Activated CD4-positive, alpha-beta T cell treated with anti-CD3 and anti-CD28 coated beads, Interleukin-2, amount 50 U/mL, for 24 hours (primary cell): Measurements from ENCODE around the gene PPM1G.
A peak's percentile ranks its signal among the peaks of the same experiment; 100 is the strongest.
"Not testable (repeated sequence)": the region's sequence is repeated elsewhere in the genome, so short reads cannot be mapped to it uniquely, and the experiment has no call there.

Experiments
- DNase-seq, 2 donors: peaks; one replicate each; pipeline ENCODE4 v3.0.0-alpha.2; 2020; ENCODE audit warnings: low read depth in 1 of 2, low spot score in 1 of 2

Gene PPM1G

GRCh38 chr2:27376151-27376865 lies 33.1 kb downstream of the PPM1G start:
- DNase-seq: no peak

GRCh38 chr2:27375513-27376099 lies 33.8 kb downstream of the PPM1G start:
- DNase-seq: no peak

DNA sequence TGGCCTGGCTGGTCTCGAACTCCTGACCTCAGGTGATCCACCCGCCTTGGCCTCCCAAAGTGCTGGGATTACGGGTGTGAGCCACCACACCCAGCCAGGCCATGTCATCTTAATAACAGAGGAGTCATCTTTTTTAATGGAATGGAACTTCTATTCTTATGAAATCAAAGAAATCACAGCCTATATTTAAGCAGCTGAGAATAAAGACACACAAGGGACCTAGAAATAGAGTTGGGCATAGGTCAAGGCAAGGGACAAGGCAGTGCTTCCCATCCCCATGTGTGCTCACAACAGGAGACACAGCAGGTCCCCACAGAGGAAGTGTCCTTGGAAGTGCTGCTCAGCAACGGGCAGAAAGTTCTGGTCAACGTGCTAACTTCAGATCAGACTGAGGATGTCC lies 35.8 kb downstream of the PPM1G start:
- DNase-seq: no peak

GRCh38 chr2:27372937-27373336 lies 36.5 kb downstream of the PPM1G start:
- DNase-seq: no peak

GRCh38 chr2:27370816-27371620 lies 38.4 kb downstream of the PPM1G start:
- DNase-seq: no peak

DNA sequence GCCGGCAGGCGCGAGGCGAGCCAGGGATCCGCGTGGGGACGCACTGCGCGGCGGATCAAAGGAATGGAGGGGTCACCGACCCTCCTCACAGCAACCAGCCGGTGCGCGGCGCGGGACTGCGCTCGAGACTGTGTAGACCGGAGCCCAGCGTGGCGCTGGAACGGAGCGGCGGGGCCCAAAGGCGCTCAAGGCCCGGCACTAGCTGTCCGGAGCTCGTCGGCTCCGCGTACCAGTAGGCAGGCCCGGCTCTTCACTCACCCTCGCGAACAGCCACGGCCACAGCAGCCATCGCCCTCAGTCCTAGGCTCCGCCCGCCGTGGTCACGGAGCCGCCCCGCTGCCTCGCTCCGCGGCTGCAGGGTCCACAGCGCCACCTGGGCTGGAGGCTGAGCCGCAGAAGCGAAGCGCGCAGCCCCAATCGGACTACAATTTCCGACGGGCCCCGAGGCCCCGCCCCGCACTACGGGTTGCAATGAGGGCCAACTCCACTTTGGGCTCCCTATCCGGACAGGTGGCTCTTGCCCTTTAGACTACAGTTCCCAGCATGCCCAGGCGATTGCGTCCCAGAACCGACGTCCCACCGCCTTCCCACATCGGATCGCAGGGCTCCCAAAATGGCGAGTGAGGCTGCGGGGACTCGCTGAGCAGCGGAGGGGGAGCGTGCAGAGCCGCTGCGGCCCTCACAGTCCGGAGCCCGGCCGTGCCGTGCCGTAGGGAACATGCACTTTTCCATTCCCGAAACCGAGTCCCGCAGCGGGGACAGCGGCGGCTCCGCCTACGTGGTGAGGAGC lies 39.2 kb downstream of the PPM1G start, which contains the start of the genes EIF2B4 and SNX17:
EIF2B4 (minus strand) TSS at position 313 of the 790 bp plus-strand sequence; CDS start at position 289, 24 bp downstream.
SNX17 (plus strand) TSS at position 591 of the 790 bp plus-strand sequence; CDS start at position 719, 128 bp downstream.
- DNase-seq: peak; percentile 96 to 99

GRCh38 chr2:27369471-27370025 lies 39.8 kb downstream of the PPM1G start:
- DNase-seq: peak in 1 of 2 donors; percentile 27

DNA sequence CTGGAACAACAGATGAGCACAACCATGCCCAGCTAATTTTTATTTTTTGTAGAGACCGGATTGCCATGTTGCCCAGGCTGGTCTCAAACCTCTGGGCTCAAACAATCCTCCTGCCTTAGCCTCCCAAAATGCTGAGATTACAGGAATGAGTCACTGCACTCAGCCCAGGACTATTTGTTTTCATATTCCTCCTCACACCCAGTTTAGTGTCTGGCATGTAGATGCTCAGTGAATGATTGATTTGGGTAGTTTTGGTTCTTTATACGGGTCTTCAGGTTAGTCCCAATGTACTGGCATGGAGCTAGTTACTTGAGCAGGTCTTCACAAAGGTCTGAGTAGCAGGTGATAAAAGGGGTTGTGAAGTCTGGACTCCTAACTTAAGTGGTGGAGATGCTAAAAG lies 45.5 kb downstream of the PPM1G start:
- no peak for DNase-seq

- no peak for DNase-seq
Observed at GRCh38 chr2:27362678-27363420, 46.5 kb downstream of the PPM1G start.

GRCh38 chr2:27356382-27357181 lies 52.8 kb downstream of the PPM1G start, which contains the start of gene GTF3C2:
GTF3C2 (minus strand) TSS chr2:27356764; CDS start chr2:27343554, 13,210 bp downstream.
- peak; percentile 82 to 93 for DNase-seq

DNA sequence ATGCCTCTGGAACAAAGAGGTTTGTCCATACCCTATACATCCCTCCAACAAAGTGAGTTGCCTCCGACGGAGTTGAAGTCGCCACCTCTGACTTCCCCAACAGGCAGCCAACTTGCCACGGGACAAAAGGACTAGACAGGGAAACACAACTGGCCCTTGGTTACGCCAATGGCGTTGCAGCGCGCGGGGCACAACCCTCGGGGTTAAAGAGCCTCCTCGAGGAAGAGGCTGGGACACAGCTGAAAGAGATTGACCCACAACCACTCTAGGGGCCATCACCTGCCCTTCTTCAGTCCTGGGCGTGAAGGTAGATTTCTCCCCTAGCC lies 53.4 kb downstream of the PPM1G start:
- no peak for DNase-seq

GRCh38 chr2:27354597-27354927 lies 54.8 kb downstream of the PPM1G start:
- no peak for DNase-seq

DNA sequence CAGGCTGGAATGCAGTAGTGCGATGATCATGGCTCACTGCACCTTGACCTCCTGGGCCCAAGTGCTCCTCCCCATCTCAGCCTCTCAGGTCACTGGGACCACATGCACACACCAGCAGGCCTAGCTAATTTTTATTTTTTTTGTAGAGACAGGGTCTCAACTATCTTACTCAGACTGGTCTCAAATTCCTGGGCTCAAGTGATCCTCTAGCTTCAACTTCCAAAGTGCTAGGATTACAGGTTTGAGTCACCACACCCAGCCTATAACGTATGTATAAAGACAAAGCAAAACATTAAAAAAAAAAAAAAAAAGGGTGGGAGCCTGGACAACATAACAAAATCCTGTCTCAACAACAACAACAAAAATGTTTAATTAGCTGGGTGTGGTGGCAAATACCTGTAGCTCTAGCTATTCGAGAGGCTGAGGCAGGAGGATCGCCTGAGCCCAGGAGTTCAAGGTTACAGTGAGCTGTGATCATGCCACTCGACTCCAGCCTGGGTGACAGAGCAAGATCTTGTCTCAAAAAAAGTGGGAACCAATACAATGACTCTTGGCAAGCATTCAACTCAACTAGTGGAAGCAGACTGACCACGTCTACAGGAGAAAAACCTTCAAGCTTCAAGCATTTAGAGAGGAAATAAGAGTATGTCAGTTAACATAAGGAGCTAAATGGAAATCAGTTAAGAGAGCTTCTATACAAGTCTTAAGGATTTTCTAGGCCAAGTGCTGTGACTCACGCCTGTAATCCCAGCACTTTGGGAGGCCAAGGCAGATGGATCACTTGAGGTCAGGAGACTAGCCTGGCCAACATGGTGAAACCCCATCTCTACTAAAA lies 55.4 kb downstream of the PPM1G start:
- DNase-seq: no peak

- DNase-seq: not testable (repeated sequence)
Observed at GRCh38 chr2:27353386-27353761, 56.0 kb downstream of the PPM1G start.

GRCh38 chr2:27351802-27352598 lies 57.4 kb downstream of the PPM1G start:
- no peak for DNase-seq

DNA sequence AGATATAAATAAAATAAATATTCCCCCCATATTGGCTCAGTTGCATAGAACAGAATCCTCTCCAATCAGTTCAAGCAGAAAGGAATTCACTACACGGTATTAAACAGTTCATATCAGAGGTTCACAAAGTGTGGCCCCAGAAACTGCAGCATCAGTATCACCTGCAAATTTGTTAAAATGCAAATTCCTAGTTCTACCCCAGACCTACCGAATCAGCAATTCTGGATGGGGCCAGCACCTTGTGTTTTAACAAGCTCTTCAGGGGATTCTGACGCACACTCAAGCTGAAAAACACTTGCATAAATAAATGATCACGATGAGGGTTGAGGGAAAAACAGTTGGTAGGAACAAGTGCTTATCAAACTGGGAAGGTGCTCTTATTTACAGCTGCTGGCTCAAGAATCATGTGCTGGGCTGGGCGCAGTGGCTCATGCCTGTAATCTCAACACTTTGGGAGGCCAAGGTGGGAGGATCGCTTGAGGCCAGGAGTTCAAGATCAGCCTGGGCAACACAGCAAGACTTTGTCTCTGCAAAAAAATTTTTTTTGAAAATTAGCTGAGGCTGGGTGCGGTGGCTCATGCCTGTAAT lies 59.2 kb downstream of the PPM1G start:
- no peak for DNase-seq

DNA sequence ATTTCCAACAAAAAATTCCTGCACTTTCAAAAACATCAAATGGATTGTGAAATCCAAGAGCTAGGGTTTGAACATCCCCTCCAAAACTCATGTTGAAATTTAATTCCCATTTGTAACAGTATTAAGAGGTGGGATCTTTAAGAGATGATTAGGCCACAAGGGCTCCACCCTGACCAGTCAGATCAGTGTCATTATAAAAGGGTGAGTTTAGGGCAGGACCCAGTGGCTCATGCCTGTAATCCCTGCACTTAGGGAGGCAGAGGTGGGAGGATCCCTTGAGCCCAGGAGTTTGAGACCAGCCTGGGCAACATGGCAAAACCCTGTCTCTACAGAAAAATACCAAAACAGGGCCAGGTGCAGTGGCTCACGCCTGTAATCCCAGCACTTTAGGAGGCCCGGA lies 61.8 kb downstream of the PPM1G start:
- no peak for DNase-seq
